Stimulated activated CD4-positive, alpha-beta T cell treated with anti-CD3 and anti-CD28 coated beads, Interleukin-15, amount 100 ng/mL, for 1 hour (primary cell): ENCODE data around the gene EEIG2.
"Not testable (repeated sequence)": the region's sequence is repeated elsewhere in the genome, so short reads cannot be mapped to it uniquely, and the experiment has no call there.

Experiments used
- DNase-seq, 2 donors: peaks; one replicate each; pipeline ENCODE4 v3.0.0-alpha.2; 2020; ENCODE audit warnings: low read depth in 1 of 2, low spot score in 1 of 2

The EEIG2 gene

DNA sequence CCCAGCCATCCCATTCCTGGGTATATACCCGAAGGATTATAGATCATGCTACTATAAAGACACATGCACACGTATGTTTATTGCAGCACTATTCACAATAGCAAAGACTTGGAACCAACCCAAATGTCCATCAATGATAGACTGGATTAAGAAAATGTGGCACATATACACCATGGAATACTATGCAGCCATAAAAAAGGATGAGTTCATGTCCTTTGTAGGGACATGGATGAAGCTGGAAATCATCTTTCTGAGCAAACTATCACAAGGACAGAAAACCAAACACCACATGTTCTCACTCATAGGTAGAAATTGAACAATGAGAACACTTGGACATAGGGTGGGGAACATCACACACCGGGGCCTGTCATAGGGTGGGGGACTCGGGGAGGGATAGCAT is 12.4 kb upstream of the EEIG2 start:
- DNase-seq, result not testable (repeated sequence)

DNA sequence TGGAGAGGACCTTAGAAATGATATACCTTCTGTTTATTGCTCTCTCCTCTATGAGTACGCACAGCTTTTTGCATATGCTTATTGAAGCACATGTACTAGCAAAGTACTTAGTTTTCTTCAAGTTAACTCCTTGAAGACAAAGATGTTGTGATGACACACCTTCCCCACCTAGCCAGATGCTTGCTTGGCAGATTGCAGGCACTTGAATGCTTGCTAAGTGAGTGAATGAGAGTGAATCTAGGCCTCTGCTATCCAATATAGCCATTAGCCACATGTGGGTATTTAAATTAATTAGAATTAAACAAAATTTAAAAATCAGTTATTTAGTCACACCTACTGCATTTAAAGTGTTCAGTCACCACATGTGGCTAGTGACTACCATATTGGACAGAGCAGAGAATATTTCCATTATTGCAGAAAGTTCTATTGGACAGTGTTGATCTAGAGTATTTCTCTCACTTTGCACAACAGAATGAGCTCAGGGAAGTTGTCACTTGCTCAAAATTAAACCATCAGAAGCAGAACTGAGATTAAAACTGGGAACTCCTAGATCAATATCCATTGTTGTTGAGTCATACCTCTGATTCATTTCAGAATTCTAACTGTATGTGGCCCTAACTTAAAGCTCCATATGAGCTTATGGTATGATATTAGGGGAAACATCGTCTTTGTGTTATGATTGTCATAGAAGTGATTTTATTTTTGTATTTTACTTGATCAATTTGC is 8.6 kb upstream of the EEIG2 start:
- DNase-seq, result no peak

DNA sequence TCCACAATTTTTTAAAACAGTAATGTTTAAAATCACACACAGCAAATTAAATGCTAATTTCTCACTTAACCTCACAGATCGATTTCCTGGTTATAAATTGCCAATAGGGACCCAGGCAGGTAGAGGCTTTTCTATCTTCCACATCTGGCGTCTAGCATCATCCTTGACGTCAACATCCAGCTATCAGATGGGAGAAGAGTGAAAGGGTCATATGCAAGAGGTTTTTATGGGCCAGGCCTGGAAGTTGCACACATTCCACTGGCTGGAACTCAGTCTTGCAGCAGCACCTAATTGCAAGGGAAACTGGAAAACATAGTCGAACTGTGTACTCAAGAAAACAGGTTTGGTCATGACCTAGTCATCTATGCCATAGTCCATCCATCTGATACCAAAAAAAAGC is 6.0 kb upstream of the EEIG2 start:
- DNase-seq, result no peak

DNA sequence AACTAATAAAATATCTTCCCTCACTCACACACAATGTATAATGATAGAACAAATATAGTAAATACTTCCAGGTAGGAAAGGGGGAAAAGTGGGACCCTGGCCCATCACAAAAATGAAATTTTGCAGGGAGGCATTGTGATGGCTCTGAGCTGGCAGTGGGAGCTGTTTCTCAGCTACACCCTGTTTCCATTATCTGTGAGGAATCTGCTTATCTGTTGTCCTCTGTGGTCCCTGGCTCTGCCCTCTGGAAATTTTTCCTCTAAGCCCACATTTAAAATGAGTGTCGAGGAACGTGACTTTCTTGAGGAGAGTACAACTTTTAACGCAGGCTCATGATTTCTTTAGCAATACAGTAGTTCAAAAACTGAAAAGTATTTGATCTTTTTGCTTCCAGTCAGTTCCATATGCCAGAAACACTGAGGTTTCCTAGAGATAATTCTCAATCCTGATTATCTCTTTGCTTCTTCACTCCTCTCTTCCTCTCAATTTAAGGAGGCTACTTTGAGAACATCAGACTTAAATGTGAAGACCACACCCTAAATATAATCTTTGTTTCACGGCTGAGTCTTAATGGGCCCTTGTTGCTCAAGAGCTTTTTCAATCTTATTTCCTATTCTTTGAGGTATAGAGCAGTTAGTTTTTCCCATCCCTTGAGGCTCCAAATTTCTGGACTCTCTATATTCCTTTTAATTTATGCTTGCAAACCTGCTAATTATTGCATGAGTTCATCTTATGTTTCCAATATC is 5.0 kb upstream of the EEIG2 start:
- DNase-seq, result no peak

DNA sequence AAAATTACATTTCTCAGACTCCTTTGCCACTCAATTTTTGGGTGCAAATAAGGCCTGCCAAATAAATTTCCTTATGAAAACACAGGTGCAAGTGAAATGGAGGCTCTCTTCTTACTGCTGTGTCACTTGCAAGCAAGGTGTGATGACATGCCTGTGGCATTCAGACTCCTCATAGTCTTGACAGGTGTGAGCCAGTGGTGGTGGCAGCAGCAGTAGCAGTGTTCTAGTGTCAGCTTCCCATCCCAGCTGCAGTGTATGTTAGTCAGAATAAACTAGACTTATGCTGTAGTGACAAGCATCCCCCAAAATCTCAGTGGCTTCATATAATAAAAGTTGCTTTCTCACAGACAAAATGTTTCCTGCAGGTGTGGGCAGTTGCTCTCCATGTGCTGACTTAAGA is 3.8 kb upstream of the EEIG2 start:
- no peak for DNase-seq

DNA sequence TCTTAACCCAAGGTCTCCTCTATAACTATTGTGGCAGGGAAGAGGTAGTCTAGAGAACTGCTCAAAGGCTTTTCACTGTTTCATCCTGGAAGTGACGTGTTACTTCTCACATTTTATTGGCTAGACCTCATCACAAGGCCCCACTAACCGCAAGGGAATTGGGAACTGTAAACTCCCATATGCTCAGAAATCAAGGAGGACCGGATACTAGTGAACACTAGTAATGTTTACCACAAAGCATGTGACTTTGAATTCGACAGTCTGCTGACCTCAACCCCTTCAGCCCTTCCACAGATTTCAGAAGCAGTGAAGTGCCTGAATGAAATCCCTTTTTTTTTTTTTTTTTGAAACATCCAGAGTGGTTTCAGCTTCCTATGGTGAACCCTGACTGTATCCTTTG is 3.4 kb upstream of the EEIG2 start:
- no peak for DNase-seq

DNA sequence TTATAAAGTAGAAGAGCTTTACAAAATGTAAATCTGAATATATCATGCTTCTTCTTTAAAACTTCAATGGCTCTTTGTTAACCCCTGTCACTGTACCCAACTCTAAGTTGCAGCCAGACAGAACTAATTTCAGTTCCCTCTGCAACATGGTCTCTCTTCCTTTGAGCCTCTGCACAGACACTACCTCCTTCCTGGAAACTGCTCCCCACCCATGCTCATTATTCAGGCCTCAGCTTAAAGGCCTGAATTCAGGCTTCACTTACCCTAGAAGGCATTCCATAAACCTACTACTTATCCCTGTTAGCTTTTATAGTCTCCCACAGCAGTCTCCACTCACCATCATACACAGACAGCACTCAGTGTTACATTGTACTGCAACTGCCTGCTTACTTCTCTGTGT is 2.6 kb upstream of the EEIG2 start:
- DNase-seq, result no peak

DNA sequence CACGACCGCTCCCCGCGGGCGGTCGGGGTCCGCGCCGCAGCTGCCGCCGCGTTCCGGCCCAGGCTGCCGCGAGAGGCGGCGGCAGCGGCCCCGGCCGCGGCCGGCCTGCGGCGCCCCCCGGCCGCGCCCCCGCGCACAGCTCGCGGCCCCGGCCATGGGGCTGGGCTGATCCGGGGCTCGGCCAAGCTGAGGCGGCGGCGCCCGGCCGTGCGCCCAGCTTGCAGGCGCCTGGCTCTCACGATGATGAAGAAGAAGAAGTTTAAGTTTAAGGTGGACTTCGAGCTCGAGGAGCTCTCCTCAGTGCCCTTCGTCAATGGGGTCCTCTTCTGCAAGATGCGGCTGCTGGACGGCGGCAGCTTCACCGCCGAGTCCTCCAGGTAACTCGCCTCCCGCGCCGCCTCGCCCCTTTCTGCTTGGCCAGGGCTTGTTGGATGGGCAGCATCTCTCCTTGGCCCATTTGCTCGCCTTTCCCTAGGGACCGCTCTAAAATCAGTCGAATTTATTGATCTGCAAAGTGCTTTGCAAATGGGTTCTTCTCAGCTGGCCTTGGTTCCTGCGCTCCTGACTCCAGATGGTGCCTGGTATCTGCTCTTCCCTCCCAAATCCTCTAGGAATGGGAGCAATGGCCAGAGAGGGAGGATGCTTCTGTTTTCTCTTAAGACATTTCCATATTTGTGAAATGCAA is 431 bp downstream of the EEIG2 start:
- no peak for DNase-seq

DNA sequence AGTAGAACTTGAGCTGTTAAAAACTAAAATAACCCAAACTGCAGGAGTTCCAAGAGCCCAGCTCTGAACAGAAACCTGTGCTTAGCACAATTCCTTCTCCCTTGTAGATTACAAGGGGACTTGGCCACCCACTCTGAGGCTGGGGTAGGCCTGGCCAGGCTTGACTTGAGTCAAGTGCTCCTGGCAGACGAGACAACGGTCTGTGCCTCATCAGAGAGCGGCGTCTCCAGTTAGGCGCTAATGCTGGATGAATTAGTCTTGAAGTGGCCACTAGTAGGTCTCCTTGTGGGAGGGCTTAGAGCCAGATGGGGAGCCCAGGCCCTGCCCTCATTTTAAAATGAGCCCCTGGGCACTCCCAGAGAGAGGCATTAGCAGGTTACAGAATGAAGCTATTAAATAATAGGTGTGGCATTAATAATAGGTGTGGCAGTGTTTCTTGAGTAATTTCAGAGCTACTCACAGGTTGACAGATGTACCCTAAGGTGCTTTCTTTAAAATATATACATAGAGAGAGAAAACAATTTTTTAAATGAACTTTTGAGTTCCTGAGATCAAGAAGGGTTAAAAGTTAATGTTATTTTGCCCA is 1.1 kb downstream of the EEIG2 start:
- DNase-seq, result peak in 1 of 2 donors; percentile 16

DNA sequence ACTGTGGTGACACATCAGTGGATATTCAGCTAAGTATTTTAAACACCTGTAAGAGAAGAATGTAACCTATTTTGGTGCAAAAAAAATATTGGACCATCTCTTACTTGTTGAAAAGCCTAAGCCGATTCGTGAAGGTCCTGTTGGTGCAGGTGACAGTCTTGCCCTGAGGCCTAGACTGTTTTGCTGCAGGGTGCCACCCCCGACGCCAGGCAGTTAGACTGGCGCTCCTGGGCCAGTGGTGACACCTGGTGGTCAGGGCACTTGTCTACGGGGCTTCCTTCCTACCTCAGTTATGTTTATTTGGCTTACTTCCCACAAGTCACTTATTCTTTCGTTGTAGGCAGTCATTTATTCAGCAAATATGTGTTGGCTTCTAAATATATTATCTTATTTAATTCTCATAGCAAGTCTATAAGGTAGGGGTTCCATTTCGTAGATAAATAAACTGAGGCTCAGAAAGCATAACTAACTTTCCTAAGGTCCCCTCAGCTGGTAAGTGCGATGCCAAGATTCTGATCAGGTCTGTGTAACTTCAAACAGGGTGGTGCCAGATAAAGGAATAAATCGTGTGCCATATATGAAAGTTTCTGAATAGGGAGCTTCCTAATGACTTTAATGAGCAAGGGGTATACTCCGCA is 1.9 kb downstream of the EEIG2 start:
- DNase-seq, result peak; percentile 65 to 66

DNA sequence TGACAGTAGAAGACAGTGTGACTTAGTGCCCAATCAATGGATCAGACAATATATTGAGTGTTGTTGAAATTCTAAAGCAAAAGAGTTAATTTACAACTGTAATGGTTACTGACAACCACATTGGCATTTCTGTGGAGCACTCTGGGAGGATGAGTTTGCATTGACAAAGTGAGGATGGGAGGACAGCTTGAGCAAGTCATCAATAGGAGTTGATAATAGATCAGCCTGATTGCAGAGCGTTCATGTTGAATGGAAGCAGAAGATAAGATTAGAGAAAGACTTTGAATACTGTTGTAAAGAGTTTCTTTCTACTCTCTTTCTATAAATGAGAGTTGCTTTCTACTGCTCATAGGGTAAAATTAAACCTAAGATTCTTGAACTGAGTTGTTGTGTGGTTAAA is 3.9 kb downstream of the EEIG2 start:
- no peak for DNase-seq

DNA sequence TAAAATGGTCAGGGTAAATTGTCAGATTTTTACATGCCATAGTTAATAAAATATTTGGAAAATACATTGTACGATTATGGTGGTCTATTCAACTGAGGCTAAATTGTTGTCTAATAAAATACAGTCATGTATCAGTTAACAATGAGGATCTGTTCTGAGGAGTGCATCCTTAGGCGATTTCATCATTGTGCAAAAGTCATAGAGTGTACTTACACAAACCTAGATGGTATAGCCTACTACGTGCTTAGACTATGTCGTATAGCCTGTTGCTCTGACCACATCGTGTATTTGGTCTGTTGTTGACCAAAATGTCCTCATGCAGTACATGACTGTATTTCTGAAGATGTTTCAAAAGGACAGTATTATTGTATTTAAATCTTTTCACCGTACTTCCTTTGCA is 5.2 kb downstream of the EEIG2 start:
- DNase-seq, result no peak

DNA sequence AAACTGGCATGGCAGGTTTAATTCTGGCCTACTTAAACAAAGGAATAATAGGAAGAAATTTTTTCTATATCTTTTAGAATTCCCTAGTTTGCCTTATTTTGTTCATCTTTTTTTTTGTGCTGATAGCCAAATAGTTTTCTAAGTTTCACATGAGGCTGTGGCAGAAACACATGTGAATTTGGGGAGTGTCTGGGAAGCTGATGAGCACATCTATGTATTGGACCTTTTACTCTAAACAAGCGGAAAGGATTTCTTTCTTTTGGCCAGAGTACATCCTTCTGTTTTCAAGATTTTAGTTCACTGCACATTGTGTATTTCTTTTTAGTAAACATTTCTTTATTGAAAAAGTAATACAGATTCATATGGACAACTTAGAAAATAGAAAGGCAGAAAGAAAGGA is 5.6 kb downstream of the EEIG2 start:
- no peak for DNase-seq

DNA sequence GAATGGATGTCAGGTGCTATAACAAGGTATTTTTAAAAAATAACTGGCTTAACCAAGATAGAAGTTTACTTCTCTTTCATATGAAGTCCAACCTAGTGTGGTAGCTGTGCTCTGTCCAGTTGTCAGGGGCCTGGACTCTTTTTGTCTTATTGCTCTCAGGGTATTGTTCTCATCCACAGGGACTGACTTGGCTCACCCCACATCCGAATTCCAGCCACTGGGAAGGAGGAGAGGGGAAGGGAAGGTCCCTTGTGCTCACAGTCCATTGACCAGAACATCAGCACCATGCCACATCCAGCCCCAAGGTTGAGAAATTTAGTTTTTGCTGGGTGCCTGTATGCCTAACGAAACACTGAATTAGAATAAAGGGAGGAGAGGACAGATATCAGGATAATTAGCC is 8.7 kb downstream of the EEIG2 start:
- DNase-seq, result no peak

DNA sequence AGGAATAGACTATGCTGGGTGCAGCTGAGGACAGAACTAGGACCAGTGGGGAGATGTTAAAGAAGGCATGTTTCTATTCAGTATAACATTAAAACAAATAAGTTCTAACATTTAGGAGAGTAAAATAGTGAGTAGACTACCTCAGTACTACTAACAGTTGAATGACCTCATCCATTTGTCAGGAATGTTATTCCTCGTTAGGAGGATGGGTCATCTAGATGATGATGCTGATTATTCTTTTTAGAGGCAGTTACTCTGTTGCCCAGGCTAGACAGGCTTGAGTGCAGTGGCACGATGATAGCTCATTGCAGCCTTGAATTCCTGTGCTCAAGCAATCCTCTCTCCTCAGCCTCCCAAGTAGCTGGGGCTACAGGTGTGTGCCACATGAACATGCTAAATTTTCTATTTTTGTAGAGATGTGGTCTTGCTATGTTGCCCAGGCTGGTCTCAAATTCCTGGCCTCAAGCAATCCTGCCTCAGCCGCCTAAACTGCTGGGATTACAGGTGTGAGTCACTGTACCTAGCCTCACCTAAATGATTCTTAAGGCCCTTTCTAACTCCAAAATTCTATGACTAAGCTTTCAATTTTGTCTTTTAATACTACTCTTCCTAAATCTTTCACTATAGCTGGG is 9.3 kb downstream of the EEIG2 start:
- DNase-seq, result no peak

DNA sequence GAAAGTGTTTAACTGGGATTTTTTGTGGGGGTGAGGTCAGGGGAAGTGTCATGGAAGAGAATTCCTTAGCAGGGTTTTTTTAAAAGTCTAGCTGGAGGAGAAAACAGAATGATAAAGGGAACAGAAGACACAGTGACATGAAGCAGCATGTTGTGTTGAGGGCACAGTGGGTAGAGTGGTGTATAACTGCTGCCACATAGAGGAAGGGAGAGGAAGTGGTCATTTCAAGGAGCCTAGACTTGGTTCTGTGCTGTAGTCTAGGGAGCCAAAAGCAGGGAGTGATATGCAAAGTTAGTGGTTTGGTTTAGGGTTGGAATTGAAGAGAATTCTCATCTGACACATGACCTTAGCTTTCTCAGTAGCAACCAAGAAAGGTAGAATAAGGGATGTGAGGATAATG is 10.2 kb downstream of the EEIG2 start:
- DNase-seq, result no peak

DNA sequence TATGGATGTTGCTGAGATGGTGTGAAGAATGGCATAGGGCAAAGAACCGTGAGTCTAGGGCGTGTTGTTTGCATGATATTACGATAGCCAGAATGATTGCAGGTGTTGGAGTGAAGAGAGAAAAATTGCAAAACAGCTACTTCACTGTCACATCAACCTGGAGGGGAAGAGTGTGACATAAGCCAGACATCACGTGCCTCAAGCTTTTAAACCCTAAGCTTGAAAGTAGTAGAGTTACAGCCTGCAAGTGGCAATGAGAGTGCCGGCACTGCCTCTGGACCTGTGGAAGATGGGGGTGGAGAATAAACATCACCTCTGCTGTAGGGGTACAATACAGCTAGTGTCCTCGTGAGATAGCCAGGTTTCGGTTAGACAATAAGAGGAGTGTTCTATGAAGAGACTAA is 11.1 kb downstream of the EEIG2 start:
- no peak for DNase-seq

DNA sequence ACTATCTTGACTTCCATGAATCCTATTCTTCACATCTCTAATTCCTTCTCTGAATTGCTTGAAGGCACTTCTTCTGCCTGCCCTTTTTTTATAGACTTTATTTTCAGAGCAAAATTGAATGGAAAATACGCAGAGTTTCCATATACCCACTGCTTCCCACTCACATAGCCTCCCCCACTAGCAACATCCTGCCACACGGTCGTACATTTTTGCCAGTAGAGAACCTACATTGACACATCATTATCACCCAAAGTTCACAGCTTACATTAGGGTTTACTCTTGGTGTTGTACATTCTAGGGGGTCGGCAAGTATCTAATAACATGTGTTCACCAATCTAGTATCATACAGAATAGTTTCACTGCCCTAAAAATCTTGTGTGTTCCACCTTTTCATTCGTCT is 12.3 kb downstream of the EEIG2 start:
- DNase-seq, result no peak

DNA sequence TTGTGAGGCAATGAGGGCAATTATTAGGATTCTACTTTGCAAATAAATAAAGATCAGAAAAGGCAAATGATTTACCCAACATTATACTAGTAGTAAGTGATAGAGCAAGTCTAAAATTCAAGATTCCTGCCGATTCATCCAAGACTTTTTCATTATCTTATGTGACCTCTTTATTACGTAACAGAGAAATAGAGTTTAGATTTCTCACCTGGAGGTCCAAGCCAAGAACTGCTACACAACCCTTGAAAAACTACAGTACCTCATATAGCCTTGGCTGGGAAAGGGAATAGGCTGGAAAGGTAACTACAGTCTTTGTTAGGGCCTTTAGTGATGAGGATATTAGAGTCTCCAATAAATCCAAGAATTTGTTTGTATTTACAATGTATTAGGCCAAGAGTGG is 13.3 kb downstream of the EEIG2 start:
- no peak for DNase-seq

DNA sequence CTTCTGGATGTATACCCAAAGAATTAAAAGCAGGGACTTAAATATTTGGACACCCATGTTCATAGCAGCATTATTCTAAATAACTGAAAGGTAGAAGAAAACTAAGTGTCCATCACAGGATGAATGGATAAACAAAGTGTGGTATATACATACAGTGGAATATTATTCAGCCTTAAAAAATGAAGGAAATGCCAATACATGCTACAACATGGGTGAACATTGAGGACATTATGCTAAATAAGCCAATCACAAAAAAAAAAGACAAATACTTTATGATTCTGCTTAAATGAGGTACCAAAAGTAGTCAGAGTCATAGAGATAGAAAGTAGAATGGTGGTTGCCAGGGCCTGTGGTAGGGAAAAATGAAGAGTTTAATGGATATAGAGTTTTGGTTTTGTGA is 14.1 kb downstream of the EEIG2 start:
- DNase-seq, result no peak

DNA sequence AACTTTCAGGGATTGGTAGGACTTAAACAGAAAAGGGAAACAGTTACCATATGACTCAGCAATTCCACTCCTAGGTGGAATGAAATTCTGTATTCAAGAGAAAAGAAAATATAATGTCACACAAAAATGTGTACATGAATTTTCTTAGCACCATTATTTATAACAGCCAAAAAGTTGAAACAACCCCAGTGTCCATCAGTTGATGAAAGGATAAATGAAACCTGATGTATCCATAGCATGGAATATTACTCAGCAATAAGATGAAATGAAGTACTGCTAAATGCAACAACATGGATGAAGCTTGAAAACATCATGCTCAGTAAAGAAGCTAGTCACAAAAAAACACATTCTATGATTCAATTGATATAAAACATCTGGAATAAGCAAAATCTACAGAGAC is 15.5 kb downstream of the EEIG2 start:
- no peak for DNase-seq
